Keratinocyte (primary cell): ENCODE measurements around the gene ATP2B2. TPM values are rescaled to one million over a fixed set of nuclear protein-coding genes. Genes with fewer than 3 reads are reported as not detected.

ENCODE experiments used
- DNase-seq: peaks from one replicate; pipeline ENCODE4 v3.0.0-alpha.2; 2011; ENCODE audit warnings: low read depth, missing footprints, low spot score
- FAIRE-seq: peaks from 2 replicates; lab custom pipeline; 2011; peaks lifted over from hg19 to GRCh38; lab: Jason Lieb, UNC
- H2AFZ ChIP-seq: 2 replicates; pipeline ENCODE4 v1.6.0; 2012; ENCODE audit warnings: low read length, control low read depth, inconsistent platforms; ENCODE audit not compliant: control insufficient read depth
- H3K27ac ChIP-seq: 2 replicates; pipeline ENCODE4 v1.5.1; 2011; ENCODE audit warnings: low read length; ENCODE audit not compliant: control insufficient read depth, insufficient read depth
- H3K27me3 ChIP-seq: 3 replicates; pipeline ENCODE4 v1.6.0; 2011; ENCODE audit warnings: low read length; ENCODE audit not compliant: control insufficient read depth, insufficient read depth; ENCODE audit errors: extremely low read depth
- H3K36me3 ChIP-seq, 2 experiments: 2 replicates in 1 of 2; 3 replicates in 1 of 2; pipeline ENCODE4 v1.5.1; 2011; ENCODE audit warnings: low read length in 2 of 2, mild to moderate bottlenecking in 1 of 2; ENCODE audit not compliant: control insufficient read depth in 2 of 2, insufficient read depth in 2 of 2; ENCODE audit errors: extremely low read depth in 1 of 2
- H3K4me1 ChIP-seq: 3 replicates; pipeline ENCODE4 v1.5.1; 2011; ENCODE audit warnings: low read length; ENCODE audit not compliant: control insufficient read depth, insufficient read depth; ENCODE audit errors: extremely low read depth
- H3K4me2 ChIP-seq: 3 replicates; pipeline ENCODE4 v1.6.0; 2011; ENCODE audit warnings: low read depth, low read length; ENCODE audit not compliant: control insufficient read depth, insufficient read depth; ENCODE audit errors: extremely low read depth
- H3K4me3 ChIP-seq, 3 experiments: fragments of 200-600 bp in 1 of 3; sonication (generic) in 1 of 3; 2 replicates in 2 of 3; 3 replicates in 1 of 3; pipeline ENCODE4 v1.5.1; 2011 to 2016; ENCODE audit warnings: low read length in 3 of 3, mild to moderate bottlenecking in 3 of 3, control low read depth in 2 of 3, inconsistent platforms in 1 of 3, low read depth in 1 of 3, mixed read lengths in 1 of 3, mixed run types in 1 of 3, moderate library complexity in 1 of 3; ENCODE audit not compliant: control insufficient read depth in 2 of 3, insufficient read depth in 2 of 3; ENCODE audit errors: extremely low read depth in 1 of 3
- H3K79me2 ChIP-seq: 2 replicates; pipeline ENCODE4 v1.6.0; 2012; ENCODE audit warnings: low read length; ENCODE audit not compliant: control insufficient read depth, insufficient read depth
- H3K9ac ChIP-seq: 3 replicates; pipeline ENCODE4 v1.6.0; 2011; ENCODE audit warnings: low read length; ENCODE audit not compliant: control insufficient read depth, insufficient read depth; ENCODE audit errors: extremely low read depth
- H3K9me1 ChIP-seq: 3 replicates; pipeline ENCODE4 v1.6.0; 2011; ENCODE audit warnings: low read length; ENCODE audit not compliant: control insufficient read depth, insufficient read depth; ENCODE audit errors: extremely low read depth
- H3K9me3 ChIP-seq: 2 replicates; pipeline ENCODE4 v1.5.1; 2012; ENCODE audit warnings: low read depth, low read length; ENCODE audit not compliant: control insufficient read depth
- H4K20me1 ChIP-seq: 3 replicates; pipeline ENCODE4 v1.6.0; 2011; ENCODE audit warnings: low read length; ENCODE audit not compliant: control insufficient read depth, insufficient read depth; ENCODE audit errors: extremely low read depth
- EZH2 ChIP-seq: IDR thresholded peaks from one replicate; pipeline ENCODE4 v1.6.1; 2012; ENCODE audit warnings: inconsistent platforms, mild to moderate bottlenecking, low read length, moderate library complexity
- dilution Hi-C: fragments of 300-500 bp; cut with MboI; formaldehyde crosslinking; loops from one replicate; pipeline ENCODE4 v1.7.0; 2020; ENCODE audit warnings: low sequenced_read_pairs; ENCODE audit not compliant: extremely low pct_ligation_motif_present
- polyA plus RNA-seq, 5 experiments: library from polyadenylated mRNA; depleted of rRNA in 3 of 5; stranded (reverse) in 3 of 5; stranded (forward) in 1 of 5; unstranded in 1 of 5; fragments of >200 nt; gene quantifications; 1 replicate in 1 of 5; 2 replicates in 3 of 5; 3 replicates in 1 of 5; pipeline versions ENCODE4 v1.2.1 to v1.2.3, GENCODE V29; 2011 to 2012; ENCODE audit warnings: missing spikeins in 2 of 5, low read depth in 1 of 5, low replicate concordance in 1 of 5
- TF ChIP-seq, protein P1 (sequence below), 3 experiments: IDR thresholded peaks in 1 of 3; conservative IDR thresholded peaks in 1 of 3; optimal IDR thresholded peaks in 1 of 3; 2 replicates in 2 of 3; 3 replicates in 1 of 3; pipeline versions ENCODE3 to v1.5.1; 2011; ENCODE audit warnings: low read length in 3 of 3, mild to moderate bottlenecking in 3 of 3, moderate library complexity in 2 of 3, control low read depth in 1 of 3, inconsistent platforms in 1 of 3; ENCODE audit not compliant: insufficient read depth in 2 of 3; ENCODE audit errors: extremely low read depth in 1 of 3

ATP2B2 gene
- polyA plus RNA-seq, 1 donor (not counting 4 experiments of a cell fraction or from before 2014, with no cell fraction given) = not detected

DNA sequence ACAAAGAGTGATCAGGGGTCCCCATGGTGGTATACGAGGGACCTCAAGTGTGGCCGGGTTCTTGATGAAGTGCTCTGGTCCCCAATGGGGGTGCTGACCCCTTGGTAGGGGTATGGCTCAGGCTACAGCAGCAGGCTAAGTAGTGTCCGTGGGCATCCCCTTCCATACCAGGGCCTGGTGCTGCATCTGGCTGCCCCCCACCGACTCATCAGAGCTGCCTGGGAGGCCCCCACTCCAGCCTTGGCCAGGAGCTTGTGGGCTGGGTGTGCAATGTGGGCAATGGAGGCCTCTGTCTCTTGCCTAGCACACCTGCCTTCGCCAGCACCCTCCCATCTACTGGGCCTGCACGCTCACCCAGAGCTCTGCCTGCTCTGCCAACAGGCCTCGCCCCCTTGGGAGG lies 125.4 kb downstream of the ATP2B2 start:
- Histone ChIP-seq H3K9ac (no peak overlapping the region), H3K79me2 (no peaks in the 10 kb centered on the region), H3K27ac (no peak overlapping the region), H3K27me3 (peaks cover 28% of the 10 kb centered on the region), H3K4me3 (no peak overlapping the region), H3K9me1 (no peaks in the 10 kb centered on the region), H3K9me3 (no peaks in the 10 kb centered on the region), H3K36me3 (no peaks in the 10 kb centered on the region), H3K4me2 (no peak overlapping the region), H4K20me1 (no peaks in the 10 kb centered on the region), H2AFZ (no peak overlapping the region), H3K4me1 (no peaks in the 10 kb centered on the region)
- DNase-seq (no peak), FAIRE-seq (no peak)
- dilution Hi-C loops = no loop called here
- TF ChIP-seq EZH2 = no peak
- TF ChIP-seq, protein P1, sequence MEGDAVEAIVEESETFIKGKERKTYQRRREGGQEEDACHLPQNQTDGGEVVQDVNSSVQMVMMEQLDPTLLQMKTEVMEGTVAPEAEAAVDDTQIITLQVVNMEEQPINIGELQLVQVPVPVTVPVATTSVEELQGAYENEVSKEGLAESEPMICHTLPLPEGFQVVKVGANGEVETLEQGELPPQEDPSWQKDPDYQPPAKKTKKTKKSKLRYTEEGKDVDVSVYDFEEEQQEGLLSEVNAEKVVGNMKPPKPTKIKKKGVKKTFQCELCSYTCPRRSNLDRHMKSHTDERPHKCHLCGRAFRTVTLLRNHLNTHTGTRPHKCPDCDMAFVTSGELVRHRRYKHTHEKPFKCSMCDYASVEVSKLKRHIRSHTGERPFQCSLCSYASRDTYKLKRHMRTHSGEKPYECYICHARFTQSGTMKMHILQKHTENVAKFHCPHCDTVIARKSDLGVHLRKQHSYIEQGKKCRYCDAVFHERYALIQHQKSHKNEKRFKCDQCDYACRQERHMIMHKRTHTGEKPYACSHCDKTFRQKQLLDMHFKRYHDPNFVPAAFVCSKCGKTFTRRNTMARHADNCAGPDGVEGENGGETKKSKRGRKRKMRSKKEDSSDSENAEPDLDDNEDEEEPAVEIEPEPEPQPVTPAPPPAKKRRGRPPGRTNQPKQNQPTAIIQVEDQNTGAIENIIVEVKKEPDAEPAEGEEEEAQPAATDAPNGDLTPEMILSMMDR (optimal IDR thresholded peaks at IDR 0.05 in 1 of 3, IDR thresholded peaks at IDR 0.05 in 1 of 3, conservative IDR thresholded peaks at IDR 0.05 in 1 of 3; ENCODE audit: extremely low read depth in 1 of 3, insufficient read depth in 2 of 3, low read length in 3 of 3) = no peak

DNA sequence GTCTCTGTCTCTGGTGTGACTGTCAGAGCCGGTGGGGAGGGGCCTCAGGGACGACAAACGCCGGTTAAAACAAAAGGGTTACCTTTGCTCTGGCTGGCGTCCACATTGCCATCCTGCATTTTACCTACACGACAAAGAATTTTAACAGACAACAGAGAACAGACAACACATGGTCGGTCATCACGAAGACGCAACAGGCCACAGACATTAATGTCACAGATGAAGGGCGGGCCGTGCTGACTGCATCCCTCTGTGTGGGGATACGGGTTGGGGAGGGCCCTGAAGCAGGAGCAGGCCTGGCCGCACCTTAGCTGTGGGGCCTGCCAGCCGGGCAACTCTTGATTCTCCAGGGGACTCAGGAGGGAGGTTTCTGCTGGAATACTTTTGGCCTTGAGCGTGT lies 126.2 kb downstream of the ATP2B2 start:
- H4K20me1 ChIP-seq = no peaks in the 10 kb centered on the region
- no peak overlapping the region for H3K4me3 ChIP-seq
- no peaks in the 10 kb centered on the region for H3K9me3 ChIP-seq
- no peaks in the 10 kb centered on the region for H3K79me2 ChIP-seq
- H3K9ac ChIP-seq = no peak overlapping the region
- no peak overlapping the region for H3K4me2 ChIP-seq
- FAIRE-seq = no peak
- dilution Hi-C loops = no loop called here
- no peaks in the 10 kb centered on the region for H3K9me1 ChIP-seq
- no peak for DNase-seq
- H2AFZ ChIP-seq = no peak overlapping the region
- no peak overlapping the region for H3K27ac ChIP-seq
- TF ChIP-seq, protein P1 (optimal IDR thresholded peaks at IDR 0.05 in 1 of 3, IDR thresholded peaks at IDR 0.05 in 1 of 3, conservative IDR thresholded peaks at IDR 0.05 in 1 of 3; ENCODE audit: extremely low read depth in 1 of 3, insufficient read depth in 2 of 3, low read length in 3 of 3) = no peak
- TF ChIP-seq EZH2 = no peak
- H3K27me3 ChIP-seq = peaks cover 32% of the 10 kb centered on the region
- no peaks in the 10 kb centered on the region for H3K36me3 ChIP-seq
- H3K4me1 ChIP-seq = no peaks in the 10 kb centered on the region
